Measurements from ENCODE around the gene HNRNPA0.

Gene HNRNPA0

DNA sequence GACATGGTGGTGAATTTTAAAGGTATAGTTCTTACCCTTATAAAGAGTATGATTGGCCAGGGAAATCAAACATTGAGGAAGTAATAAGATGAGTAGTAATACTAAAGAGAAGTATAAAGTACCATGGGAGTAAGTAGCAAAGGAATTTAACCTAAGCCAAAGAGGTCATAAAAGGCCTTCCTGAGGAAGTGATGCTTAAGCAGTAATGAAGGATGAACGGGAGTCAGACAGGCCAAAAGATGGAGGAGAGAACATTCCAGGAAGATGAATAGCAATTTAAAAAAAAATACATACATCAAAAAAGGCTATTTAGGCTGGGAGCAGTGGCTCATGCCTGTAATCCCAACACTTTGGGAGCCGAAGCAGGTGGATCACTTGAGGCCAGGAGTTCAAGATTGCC is 47.3 kb downstream of the HNRNPA0 start:
- DNase-seq = no peak
- no peaks in the 10 kb centered on the region for H3K4me1 ChIP-seq
- H3K9me3 ChIP-seq = no peaks in the 10 kb centered on the region
- TF ChIP-seq, protein P1, sequence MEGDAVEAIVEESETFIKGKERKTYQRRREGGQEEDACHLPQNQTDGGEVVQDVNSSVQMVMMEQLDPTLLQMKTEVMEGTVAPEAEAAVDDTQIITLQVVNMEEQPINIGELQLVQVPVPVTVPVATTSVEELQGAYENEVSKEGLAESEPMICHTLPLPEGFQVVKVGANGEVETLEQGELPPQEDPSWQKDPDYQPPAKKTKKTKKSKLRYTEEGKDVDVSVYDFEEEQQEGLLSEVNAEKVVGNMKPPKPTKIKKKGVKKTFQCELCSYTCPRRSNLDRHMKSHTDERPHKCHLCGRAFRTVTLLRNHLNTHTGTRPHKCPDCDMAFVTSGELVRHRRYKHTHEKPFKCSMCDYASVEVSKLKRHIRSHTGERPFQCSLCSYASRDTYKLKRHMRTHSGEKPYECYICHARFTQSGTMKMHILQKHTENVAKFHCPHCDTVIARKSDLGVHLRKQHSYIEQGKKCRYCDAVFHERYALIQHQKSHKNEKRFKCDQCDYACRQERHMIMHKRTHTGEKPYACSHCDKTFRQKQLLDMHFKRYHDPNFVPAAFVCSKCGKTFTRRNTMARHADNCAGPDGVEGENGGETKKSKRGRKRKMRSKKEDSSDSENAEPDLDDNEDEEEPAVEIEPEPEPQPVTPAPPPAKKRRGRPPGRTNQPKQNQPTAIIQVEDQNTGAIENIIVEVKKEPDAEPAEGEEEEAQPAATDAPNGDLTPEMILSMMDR (IDR thresholded peaks at IDR 0.05; ENCODE audit: low read depth, low read length) = no peak
- H3K4me3 ChIP-seq (ENCODE audit: low read depth, low read length) = no peak overlapping the region
- H3K27me3 ChIP-seq = no peaks in the 10 kb centered on the region
- H3K36me3 ChIP-seq = no peaks in the 10 kb centered on the region

DNA sequence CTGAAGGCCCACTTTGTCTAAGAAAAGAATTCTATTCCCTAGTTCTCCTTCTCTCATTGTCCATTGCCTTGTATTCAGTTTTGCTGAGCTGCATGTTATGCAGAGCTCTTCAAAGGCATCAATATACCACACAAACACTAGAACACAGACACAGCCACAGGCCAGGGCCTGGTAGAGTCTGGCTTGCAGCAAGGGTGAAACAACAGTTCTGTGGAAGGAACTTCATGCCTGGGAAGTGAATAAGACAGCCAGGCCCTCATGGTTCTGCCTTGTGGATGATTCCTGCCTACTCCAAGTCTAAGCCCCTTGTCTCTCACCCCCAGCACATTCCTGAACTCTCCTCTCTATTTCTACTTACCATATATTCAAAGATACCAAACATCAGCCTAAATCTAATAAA is 49.1 kb downstream of the HNRNPA0 start:
- DNase-seq = no peak
- TF ChIP-seq, protein P1 (IDR thresholded peaks at IDR 0.05; ENCODE audit: low read depth, low read length) = no peak
- H3K4me3 ChIP-seq (ENCODE audit: low read depth, low read length) = no peak overlapping the region
- no peaks in the 10 kb centered on the region for H3K36me3 ChIP-seq
- no peaks in the 10 kb centered on the region for H3K4me1 ChIP-seq
- no peaks in the 10 kb centered on the region for H3K27me3 ChIP-seq
- H3K9me3 ChIP-seq = no peaks in the 10 kb centered on the region

DNA sequence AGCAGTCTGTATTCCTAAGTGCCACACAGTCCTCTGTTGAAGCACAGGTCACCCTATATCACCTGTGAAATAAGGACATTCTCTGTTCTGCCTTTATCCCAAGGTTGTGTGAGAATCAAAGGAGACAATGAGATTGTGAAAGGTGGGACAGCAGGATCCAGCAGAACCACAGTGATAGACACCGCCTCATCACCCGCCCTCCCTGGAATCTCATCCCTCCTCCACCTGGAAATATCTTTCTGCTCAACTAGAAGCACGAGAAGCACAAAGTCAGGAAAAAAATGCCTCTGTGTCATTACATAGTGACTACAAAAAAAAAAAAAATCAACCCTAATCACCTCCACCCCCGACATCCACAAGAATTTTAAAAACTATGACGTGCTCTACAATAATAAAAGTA is 50.6 kb downstream of the HNRNPA0 start:
- Histone ChIP-seq H3K36me3 (no peaks in the 10 kb centered on the region), H3K27me3 (no peaks in the 10 kb centered on the region), H3K4me3 (ENCODE audit: low read depth, low read length) (no peak overlapping the region), H3K4me1 (no peaks in the 10 kb centered on the region), H3K9me3 (no peaks in the 10 kb centered on the region)
- DNase-seq = no peak
- TF ChIP-seq, protein P1 (IDR thresholded peaks at IDR 0.05; ENCODE audit: low read depth, low read length) = no peak

DNA sequence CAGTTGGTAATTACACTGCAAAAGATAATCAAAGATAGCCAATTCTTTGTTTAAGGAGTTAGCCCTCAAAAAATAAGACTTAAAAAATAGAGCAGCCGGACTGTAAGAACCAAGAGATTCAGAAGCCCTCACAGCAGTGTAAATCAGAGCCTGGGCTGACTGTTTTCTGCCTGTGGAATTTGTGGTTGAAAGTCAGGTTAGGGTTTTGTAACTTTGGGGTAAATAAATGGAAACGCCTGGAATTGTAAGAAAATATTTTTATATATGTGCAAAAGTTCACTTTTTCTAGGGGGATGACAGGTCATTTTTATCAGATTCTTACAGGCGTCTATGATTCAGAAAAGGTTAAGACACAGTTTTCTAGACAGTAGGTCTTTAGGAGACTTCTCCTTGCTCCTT is 53.9 kb downstream of the HNRNPA0 start:
- Histone ChIP-seq H3K4me1 (no peaks in the 10 kb centered on the region), H3K36me3 (no peaks in the 10 kb centered on the region), H3K4me3 (ENCODE audit: low read depth, low read length) (no peak overlapping the region), H3K9me3 (no peaks in the 10 kb centered on the region), H3K27me3 (no peaks in the 10 kb centered on the region)
- DNase-seq = no peak
- TF ChIP-seq, protein P1 (IDR thresholded peaks at IDR 0.05; ENCODE audit: low read depth, low read length) = no peak

DNA sequence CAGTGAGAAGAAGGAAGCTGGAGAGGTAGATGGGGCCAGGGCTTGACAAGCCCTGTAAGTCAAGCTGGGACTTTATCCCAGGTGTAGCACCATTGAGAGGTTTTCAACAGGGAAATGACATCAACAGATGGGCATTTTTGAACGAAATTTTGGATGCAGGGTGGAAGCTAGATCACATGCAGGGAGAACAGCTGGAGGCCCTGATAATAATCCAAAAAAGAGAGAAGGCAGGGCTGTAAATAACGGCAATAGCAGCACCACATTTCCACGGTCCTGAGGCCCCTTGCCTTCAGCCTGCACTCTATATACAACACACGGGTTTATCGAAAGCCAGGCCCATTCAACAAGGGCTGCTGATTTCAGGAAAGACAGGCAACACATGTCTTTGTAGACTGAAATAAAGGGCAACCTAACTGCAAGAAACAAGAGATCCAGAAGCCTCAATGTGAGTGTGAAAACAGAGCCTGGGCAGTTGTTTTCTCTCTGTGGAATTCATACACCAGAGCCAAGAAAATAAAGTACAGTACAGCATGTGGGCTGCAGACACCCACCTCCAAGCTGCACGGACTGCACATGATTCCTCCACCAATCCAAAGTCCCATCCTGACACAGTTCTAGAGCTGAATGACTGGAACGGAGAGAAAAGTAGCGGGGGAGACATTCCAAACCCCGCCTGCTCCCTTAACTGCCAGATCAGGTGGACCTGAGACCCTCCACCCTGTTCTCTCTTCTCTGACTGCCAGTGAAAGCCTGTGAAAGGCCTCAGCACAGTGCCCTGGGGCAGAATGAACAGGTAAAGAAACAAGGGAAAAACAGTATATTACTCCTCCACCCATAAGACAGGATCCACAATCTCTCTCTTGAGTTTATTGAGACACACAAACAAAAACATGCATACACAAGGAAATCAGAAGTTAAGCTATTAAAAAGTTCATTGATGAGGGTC is 54.6 kb downstream of the HNRNPA0 start:
- TF ChIP-seq, protein P1 (IDR thresholded peaks at IDR 0.05; ENCODE audit: low read depth, low read length) = no peak
- DNase-seq = no peak
- Histone ChIP-seq H3K36me3 (no peaks in the 10 kb centered on the region), H3K4me1 (no peaks in the 10 kb centered on the region; the same call in 1 of the 2 replicates), H3K9me3 (no peaks in the 10 kb centered on the region), H3K27me3 (no peaks in the 10 kb centered on the region), H3K4me3 (ENCODE audit: low read depth, low read length) (no peak overlapping the region)

DNA sequence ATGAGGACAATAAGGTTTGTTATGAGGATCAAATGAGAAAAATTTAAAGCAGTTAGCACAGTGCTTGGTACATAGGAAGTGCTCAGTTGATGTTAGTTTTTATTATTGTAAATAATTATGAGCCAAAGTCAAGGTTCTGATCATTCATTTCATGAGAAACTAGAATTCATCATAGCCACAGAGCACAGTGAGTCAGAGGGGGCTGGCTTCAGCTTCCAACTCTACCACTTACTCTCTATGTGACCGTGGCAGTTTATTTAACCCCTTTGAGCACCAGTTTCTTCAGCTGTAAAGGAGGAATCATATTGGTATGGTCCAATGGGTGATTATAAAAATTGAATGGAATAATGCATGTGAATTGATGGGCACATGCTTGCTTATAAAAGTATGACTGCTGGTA is 57.7 kb downstream of the HNRNPA0 start:
- Histone ChIP-seq H3K9me3 (no peaks in the 10 kb centered on the region), H3K4me1 (no peaks in the 10 kb centered on the region; the same call in 1 of the 2 replicates), H3K36me3 (peaks cover 4% of the 10 kb centered on the region; the same call in 1 of the 2 replicates), H3K27me3 (no peaks in the 10 kb centered on the region), H3K4me3 (ENCODE audit: low read depth, low read length) (no peak overlapping the region)
- DNase-seq = no peak
- TF ChIP-seq, protein P1 (IDR thresholded peaks at IDR 0.05; ENCODE audit: low read depth, low read length) = no peak
